Renal pelvis (tissue), 4 donors: ENCODE measurements around the gene RASGRF2. TPM values are rescaled to one million over a fixed set of nuclear protein-coding genes. Genes with fewer than 3 reads are reported as not detected.

Source experiments
- DNase-seq: peaks from one replicate; pipeline ENCODE4 v3.0.0-alpha.2; 2013
- polyA plus RNA-seq, 3 donors: library from polyadenylated mRNA; unstranded; fragments of 120-200 nt; gene quantifications; one replicate each; pipeline ENCODE4 v1.2.1, GENCODE V29; 2013; ENCODE audit not compliant: insufficient read length in 3 of 3

The RASGRF2 gene
- polyA plus RNA-seq, 3 donors: 1.4 to 2.5 (median 2.1) TPM

DNA sequence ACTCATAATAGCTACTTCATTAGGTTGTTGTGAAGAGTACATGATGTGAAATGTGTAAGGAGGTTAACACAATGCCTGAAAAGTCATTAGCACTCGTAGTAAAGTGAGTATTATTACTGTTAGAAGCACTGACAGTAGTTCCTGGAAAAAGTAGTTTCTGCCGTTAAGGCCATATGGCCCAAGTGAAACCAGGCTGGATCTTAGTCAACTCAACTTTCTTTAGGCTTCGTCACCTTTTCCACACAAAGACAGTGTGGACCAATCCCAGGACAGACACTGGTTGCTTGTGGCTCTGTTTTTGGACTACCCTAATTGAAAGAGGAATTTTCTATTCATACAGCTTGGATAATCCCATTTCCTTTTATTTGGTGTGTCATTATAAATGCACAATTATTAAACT is 243.6 kb downstream of the RASGRF2 start:
- DNase-seq: no peak

DNA sequence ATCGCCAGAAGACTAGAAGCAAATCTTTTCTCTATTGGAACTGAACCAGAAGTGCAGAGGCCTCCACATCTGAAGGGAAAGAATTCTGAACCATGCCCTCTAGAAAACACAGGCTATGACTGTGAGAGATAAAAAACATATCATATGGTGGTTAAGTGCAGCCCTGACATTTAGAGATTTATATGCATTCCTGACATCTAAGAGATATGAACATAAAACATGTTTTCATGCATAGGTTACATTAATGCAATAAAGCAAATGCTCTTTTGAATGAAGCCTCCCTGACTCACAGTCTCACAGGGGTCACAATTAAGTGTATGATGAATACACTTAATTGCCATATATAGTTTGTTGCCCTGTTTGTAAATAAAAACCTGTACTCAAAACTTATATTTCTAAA is 244.0 kb downstream of the RASGRF2 start:
- DNase-seq: no peak

DNA sequence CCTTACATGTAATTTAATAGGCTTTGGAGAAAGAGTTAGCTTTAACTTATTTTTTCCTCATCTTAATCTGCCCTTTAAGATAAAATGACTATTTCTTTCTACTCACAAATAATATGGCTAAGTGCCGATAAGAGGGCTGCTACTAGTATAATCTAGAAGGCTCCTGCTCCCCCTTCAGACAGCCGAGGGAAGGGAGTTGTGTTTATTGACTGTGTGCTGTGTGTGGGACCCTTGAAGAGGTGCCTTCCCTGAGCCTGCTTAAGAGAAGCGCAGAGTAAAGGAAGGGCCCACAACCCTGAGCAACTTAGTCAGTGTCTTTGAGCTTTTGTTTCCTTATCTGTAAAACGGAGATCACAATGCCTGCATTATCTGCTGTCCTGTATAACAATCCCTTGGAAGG is 244.9 kb downstream of the RASGRF2 start:
- DNase-seq: no peak

DNA sequence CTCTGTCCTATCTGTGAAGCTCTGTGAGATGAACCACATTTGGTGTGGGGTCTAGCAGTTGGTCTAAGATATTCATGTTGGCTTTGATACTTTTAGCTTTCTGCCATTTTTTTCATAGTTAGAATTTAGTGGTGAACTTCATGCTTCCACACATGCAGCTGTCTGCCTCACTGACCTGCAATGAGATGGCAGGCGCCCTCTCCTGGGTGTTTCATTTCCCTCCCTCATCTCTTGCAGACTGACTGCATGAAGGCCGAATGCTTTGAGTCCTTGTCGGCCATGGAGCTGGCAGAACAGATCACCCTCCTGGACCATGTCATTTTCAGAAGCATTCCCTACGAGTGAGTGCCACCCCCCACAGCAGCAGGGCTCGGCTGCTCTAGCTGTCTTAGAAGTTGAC is 246.8 kb downstream of the RASGRF2 start:
- DNase-seq: no peak

DNA sequence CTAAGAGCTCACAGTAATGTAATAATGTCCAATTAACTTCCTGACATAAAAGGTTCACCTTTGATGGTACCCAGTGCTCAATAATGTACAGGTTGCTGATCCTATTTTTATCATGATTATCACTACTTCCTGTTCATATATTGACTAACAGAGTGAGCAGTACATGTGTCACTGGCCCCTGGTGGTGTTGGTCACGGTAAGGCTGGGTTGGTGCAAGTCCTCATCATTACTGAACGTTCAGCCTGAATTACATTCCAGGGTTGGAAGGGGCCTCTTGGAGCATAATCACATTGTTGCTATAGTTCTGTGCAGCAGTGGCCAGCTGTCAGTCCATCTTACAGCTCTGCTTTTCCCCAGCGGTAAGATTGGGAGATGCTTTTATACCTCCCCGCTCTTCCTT is 248.7 kb downstream of the RASGRF2 start:
- no peak for DNase-seq

DNA sequence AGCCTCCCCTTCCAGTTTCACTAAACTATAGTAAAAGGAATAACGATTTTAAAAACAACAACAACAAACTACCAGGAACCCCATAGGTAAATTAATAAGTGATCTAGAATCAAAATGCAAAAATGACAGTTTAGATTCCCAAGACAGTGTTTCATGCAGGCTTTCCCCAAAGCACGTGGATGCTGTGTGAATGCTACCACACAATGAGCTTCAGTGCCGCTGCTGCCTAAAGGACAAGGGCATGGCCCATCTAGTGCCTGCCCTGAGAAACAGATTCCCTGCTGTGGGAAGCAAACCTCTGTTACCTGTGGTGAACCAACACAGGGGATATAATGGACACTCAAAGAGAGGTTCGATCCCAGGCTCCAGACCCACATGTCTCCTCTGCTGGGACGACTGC is 249.2 kb downstream of the RASGRF2 start:
- DNase-seq: no peak

DNA sequence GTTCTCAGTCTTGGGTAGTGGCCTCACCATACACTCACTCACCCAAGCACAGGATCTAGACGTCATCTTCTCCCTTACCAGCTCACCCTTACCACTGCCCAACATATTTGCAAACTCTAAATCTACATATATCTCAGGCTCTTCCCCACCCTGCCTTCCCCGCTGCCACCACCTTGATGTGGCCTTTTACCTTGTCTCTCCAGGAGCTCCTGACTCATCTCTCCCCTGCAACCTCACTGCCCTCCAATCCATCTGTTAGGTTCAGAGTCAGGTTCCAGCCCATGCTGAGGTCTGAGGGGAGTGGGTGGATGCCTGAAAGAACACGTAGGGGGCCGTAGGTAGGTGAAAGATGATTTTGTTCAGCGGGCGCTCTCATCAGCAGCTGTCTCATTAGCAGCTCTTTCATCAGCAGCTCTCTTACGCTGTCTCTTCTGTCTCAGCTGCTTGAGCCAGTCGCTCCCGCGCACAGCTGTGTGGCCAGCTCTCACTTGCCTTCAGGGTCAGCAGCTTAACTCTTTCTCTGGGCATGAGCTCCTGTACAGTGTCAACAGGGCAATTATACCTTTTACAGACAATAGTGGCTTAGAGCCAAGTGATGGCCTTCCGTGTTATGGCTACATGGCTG is 249.8 kb downstream of the RASGRF2 start:
- no peak for DNase-seq

DNA sequence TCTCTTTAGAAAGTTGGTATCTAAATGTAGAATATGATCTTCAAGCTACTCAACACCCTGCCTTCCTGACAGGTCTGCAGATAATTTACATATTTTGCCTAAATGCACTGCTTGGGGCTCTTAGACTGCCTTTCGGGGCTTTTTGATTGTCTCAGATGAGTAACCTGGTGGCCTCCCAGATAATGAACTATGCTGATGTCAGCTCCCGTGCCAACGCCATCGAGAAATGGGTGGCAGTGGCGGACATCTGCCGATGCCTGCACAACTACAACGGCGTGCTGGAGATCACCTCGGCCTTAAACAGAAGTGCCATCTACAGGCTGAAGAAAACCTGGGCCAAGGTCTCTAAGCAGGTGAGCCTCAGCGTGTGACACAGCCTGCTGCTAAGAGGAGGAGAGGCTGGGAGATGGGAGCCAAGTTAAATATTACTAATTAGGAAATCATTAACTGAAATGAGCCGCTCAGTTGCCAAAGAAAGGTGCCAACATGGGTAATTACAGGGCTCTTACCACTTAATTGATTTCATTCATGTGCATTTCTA is 252.1 kb downstream of the RASGRF2 start:
- no peak for DNase-seq

DNA sequence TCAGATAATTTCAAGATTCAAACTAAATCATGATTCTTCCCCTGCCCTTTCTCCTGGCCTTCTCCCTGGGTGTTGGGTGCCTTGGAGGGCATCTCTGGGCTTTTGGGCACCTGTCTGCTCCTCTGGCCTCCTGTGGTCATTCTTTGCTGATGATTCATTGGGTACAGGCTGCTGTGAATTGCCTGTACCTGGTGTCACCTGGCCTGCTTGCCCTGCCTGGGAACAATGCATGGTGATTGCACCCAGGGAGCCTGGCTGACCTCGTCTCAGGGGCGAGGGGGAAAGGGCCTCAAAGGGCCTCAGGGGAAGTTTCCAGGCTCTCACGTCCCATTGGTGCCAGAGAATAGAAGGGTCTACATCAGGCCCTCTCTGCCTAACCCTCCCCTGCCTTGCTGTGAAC is 252.9 kb downstream of the RASGRF2 start:
- no peak for DNase-seq

DNA sequence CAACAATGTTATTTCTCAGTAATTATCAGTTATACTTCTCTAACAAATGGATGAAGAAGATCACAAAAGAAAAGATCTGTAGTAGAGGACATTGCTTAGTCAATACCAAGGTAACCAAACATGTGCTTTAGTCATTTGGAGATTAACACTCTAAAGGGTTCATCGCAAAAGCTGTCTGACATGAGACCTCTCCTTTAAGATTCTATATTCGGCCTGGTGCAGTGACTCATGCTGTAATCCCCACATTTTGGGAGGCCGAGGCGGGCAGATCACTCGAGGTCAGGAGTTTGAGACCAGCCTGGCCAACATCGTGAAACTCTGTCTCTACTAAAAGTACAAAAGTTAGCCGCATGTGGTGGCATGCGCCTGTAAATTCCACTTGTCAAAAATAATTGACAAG is 254.7 kb downstream of the RASGRF2 start:
- no peak for DNase-seq

DNA sequence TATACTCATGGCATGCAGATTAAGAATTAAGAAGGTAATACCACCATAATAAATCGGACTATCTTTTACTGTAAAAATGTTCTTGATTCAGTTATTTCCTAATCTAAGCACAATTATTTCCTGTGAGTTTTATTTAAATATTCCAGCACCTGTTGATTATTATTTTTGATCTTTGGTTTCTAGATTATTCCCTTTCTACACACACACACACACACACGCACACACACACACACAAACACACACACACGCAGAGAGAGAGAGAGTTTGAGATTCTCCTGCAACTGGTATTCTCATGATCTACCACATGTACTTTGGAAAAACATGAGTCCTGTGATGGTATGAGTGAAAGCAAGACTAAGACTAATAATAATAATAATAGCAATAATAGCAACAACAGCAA is 256.0 kb downstream of the RASGRF2 start:
- no peak for DNase-seq

DNA sequence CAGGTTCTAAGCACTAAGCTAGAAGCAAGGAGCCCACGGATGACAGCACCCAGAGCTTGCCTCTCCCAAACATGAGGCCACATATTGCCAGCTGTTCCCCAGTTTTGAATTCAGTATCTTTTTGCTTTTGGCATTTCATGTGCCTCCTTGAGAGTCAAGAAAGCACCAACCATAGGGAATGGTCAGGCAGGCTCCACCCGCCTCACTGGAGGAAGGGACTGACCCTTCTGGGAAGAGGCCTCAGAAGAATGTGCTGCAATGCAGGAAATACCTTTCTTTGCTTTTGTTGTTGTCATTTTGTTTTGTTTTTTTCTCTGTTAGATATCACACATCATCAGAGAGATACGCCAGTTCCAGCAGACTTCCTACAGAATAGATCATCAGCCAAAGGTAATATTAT is 259.2 kb downstream of the RASGRF2 start:
- no peak for DNase-seq

DNA sequence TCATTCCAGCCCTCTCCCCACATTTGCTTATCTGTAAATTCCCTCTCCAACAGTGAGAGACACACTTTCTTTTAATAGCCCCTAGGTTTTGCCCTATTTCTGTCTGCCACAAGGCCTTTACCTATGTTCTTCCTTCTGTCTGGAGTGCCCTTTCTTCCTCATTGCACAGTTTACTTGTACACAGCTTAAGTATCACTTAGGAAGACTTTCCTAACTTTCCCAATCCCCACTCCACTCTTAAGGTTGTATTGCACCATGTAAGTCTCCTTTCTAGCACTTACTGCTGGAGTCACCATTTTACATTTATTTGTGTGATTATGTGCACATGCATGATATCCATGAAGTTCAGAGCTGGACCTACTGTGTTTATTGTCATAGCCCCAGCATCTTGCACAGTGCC is 262.1 kb downstream of the RASGRF2 start:
- no peak for DNase-seq

DNA sequence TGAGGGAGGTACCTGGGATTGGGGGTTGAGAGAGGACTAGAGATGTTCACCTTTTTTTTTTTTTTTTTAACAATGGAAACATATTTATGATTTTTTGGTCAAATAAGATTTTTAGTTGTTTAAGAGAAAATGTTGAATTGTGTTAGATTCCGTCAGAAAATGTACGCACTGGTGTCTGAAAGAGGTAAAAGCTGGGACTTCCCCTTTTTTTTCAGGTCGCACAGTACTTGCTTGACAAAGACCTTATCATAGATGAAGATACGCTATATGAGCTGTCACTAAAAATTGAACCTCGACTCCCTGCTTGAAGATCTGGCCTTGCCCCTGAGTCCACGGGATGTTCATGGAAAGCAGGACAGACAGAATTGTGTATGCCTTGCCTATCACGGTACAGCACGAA is 265.3 kb downstream of the RASGRF2 start:
- DNase-seq: no peak

DNA sequence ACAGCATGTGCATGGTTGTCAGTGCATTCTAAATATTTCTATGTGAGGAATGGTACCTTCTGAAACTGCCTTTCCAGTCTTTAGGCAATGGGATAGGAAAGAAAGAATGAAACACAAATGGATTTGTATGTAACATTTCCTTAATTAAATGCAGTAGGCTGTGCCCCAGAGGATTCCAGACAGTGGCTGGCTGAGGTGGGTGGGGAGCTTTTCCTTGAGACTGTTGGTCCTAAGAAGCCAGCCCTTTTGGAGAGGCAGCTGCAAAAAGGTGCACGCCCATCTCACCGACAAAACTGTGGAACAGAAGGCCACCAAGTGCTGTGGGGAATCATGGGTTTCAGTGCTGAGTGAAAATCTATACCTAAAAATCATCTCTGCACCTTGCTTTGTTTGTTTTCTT is 266.1 kb downstream of the RASGRF2 start:
- no peak for DNase-seq

DNA sequence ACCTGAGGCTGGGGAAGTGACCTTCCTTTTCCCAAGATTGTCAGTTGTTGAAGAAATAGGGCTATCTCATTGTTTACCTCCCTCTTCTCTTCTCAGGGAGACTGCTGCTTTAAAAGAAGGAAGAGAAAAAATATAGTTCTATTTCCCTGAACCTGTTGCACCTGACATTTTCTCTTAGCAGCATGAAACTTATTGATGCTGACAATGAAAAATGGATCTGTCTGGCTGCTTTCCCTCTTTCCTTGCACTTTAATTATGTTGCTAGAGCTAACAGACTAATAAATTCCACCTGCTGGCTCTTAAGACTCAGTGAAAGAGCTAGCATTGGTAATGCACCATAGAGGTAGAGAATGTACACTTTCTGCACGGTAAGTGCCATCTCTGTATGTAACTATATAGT is 266.8 kb downstream of the RASGRF2 start:
- DNase-seq: no peak

DNA sequence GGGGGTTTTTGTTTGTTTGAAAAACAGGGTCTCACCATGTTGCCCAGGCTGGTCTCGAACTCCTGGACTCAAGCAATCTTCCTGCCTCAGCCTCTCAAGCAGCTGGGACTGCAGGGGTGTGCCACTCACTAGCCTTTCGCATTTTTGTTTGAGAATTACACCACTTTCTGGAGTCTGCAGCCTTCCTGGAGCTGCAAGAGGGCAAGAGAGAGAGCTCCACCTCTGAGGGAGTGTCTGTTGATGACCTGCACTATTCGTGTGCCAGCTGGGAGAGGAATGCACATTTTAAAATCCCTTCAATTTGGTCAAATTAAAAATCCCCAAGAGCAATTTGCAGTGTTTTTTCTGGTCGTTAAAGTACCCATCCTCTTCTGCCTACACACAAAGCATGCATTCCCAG is 267.9 kb downstream of the RASGRF2 start:
- DNase-seq: no peak

DNA sequence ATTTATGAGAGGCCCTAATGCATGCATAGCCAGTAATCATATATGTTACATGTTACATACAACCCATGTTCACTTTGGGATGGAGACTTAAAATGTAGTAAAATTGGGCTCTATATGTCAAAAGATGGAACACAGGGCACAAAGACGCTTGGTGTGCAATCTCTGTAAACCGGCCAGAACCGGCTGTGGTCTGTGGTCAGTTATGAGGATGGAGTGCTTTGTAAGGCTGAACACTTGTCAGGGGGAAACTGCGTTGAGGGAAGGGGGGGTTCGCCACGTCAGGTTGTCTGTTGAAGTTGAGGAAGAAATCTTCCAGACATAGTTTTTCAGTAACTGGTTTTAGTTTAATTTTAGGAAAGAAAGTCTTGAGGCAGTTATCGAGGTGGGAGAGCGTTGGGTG is 270.3 kb downstream of the RASGRF2 start:
- DNase-seq: no peak

DNA sequence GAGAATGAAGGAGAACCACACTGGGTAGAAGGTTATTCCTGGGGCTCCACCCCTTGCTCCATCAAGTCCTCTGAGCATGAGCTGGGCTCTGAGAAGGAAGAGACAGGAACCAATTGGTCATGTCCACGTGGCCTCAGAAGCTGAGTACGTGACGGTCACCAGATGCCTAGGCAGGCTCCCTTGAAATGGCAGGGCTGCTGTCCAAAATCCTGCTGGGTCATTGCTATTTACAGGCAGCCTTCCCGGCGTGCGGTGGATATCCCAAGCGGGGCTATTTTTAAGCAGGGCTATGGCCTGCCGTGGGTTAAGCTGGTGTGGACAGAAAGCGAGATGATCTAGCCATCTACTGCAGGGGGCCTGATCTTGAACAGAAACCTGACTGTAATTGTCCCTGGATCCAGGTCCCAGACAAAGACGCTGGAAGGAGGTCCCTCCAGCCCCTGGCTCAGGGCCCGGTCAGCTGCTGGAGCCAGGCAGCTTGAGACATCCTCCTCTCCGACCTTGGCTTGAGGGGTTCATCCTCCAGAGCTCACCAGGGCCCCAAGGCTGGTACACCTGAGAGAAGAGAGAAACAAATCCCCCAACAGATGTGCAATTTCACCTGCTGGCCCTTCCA is 272.4 kb downstream of the RASGRF2 start:
- DNase-seq: no peak

DNA sequence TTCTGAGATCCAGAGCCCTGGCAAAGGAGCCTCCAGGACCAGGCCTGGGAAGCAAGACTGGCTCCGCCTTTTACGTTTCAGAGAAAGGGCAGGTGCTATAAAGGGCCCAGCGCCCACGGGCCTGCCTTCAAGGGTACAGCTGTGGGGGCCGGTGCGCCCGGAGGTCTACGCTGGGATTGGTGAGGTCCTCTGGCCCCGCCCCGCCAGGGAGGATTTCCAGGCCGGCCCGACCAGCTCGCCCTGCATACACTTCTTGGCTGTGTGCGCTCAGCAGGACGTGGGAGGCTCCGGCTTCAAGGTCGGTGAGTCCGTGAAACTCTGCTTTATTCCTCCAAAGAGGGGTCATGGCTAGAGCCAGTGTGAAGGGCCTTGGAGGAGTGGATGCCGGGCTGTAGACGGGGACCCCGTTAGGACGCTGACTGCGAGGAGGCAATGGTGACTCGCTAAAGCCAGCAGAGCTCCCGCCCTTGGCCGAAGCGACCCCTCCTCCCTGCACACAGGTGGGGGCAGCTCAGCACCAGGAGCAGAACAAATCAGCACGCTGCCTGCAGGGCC is 273.0 kb downstream of the RASGRF2 start, which contains the start of gene CKMT2:
TSS of gene CKMT2 (plus strand) at position 243 of the 555 bp plus-strand sequence. CDS start 17,811 bp downstream, outside the sequence.
- peak; percentile 47 for DNase-seq

DNA sequence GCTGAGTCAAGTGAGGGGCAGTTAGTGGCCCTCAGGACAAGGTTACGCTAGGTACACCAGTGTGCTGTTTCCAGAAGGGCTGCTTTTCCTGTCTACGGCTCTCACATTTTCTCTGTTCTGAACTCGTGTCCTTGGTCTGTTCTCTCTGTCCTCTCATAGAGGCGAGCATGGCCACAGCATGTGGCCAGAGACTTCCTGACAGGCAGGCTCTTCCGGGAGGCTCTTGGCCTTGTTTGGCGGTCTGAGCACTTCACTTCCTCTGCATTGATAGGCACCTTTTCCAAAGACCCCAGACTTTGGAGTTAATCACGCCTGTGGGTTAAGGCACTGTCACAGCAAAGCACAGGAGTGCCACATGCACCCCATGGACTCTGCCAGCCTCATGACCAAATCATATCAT is 274.1 kb downstream of the RASGRF2 start:
- DNase-seq: no peak

DNA sequence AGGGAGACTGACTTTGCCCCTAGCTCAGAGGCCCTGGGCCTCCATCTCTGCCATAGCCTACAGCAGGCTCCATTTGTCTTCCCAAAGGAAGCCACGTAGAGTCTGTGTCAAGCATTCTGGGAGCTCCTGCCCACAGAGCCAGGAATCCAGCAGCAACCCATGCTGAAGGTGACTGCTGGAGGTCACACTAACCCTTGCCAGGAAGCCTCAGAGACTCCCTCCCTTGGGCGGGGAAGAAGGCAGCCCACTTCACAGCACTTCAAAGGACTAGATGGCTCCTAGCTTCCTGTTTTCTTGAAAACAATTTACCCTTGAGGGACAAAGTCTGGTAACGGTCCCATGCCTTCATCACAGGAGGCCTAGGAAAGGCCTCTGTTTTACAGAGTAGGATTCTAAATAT is 274.6 kb downstream of the RASGRF2 start:
- no peak for DNase-seq

DNA sequence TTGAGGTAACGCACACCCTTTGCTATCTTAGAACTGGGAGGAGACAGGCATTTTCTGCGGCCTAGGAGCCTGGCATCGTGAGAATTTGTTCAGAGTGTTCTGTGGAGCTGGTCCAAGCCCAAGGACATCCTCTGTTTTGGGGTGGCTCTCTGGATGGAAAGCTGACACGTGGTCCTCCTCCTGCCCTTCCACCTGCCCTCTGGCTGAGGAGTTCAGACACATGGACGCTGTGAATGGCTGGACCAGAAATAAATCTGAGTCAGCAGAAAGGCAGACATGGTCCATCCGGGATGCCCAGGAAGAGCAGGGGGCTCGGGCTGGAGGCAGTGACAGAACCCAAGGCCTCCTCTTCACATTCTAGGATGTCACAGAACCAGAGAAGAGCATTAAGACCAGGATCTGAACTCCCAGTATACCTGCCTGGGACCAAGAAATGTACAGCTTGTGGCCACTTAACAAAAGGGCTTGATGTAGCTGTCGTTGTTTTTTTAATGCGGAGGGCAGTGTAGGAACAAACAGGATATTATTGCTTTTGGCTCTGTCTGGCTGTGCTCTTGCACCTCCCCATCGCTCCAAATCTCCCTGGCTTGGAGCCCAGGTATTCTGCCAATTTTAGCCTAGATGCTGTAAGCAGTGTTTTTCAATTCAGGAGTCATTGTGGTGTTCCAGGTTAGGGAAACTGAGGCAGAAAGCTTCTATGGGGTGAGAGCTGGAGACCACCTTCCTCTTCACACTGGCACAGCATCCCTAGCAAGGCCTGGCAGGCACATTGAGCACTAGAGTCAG is 275.3 kb downstream of the RASGRF2 start:
- no peak for DNase-seq
